GM21515 (cell line): ENCODE results near the gene HOXA5.

Source experiments
- ATAC-seq: cut with Tn5 transposase; IDR thresholded peaks from one replicate; pipeline ENCODE4 v1.9.1; 2021; ENCODE audit not compliant: unreplicated experiment

HOXA5 gene

GRCh38 chr7:27109466-27110185 lies 33.9 kb downstream of the HOXA5 start:
- no peak for ATAC-seq

- no peak for ATAC-seq
Measured at GRCh38 chr7:27108390-27109127, 34.9 kb downstream of the HOXA5 start.

- ATAC-seq = no peak
Measured at GRCh38 chr7:27107391-27108381, 35.8 kb downstream of the HOXA5 start.

- no peak for ATAC-seq
Measured at GRCh38 chr7:27106901-27107240, 36.6 kb downstream of the HOXA5 start.

GRCh38 chr7:27106181-27106900 lies 37.1 kb downstream of the HOXA5 start:
- no peak for ATAC-seq

GRCh38 chr7:27105301-27106031 lies 38.0 kb downstream of the HOXA5 start:
- no peak for ATAC-seq

- ATAC-seq = no peak
Measured at GRCh38 chr7:27104341-27105058, 39.0 kb downstream of the HOXA5 start.

- ATAC-seq = no peak
Measured at GRCh38 chr7:27103489-27104226, 39.8 kb downstream of the HOXA5 start.

GRCh38 chr7:27102581-27103442 lies 40.7 kb downstream of the HOXA5 start, which contains the start of gene HOXA2:
Gene HOXA2, minus strand, starts transcription at chr7:27102683. Its CDS starts 183 bp downstream, at chr7:27102500.
- no peak for ATAC-seq

GRCh38 chr7:27101957-27102580 lies 41.4 kb downstream of the HOXA5 start:
- ATAC-seq = no peak

GRCh38 chr7:27101171-27101956 lies 42.1 kb downstream of the HOXA5 start:
- no peak for ATAC-seq

- ATAC-seq = no peak
Measured at GRCh38 chr7:27100694-27101170, 42.7 kb downstream of the HOXA5 start.

- ATAC-seq = no peak
Measured at GRCh38 chr7:27099453-27100370, 43.8 kb downstream of the HOXA5 start.

- ATAC-seq = no peak
Measured at GRCh38 chr7:27098578-27099451, 44.7 kb downstream of the HOXA5 start.
